Measurements from ENCODE around the gene OR10P1.
"Not testable (repeated sequence)": the region's sequence is repeated elsewhere in the genome, so short reads cannot be mapped to it uniquely, and the experiment has no call there.

The OR10P1 gene, protein sequence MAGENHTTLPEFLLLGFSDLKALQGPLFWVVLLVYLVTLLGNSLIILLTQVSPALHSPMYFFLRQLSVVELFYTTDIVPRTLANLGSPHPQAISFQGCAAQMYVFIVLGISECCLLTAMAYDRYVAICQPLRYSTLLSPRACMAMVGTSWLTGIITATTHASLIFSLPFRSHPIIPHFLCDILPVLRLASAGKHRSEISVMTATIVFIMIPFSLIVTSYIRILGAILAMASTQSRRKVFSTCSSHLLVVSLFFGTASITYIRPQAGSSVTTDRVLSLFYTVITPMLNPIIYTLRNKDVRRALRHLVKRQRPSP

DNA sequence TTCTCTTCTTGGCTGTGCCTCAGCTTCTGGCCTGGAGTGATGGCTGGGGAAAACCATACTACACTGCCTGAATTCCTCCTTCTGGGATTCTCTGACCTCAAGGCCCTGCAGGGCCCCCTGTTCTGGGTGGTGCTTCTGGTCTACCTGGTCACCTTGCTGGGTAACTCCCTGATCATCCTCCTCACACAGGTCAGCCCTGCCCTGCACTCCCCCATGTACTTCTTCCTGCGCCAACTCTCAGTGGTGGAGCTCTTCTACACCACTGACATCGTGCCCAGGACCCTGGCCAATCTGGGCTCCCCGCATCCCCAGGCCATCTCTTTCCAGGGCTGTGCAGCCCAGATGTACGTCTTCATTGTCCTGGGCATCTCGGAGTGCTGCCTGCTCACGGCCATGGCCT lies at the start of gene OR10P1:
OR10P1 (plus strand) TSS at position 40 of the 400 bp plus-strand sequence; CDS start at position 40, 0 bp downstream.
- DNase-seq (ENCODE audit: extremely low spot score, insufficient read length, low read depth): no peak
- FAIRE-seq: no peak

DNA sequence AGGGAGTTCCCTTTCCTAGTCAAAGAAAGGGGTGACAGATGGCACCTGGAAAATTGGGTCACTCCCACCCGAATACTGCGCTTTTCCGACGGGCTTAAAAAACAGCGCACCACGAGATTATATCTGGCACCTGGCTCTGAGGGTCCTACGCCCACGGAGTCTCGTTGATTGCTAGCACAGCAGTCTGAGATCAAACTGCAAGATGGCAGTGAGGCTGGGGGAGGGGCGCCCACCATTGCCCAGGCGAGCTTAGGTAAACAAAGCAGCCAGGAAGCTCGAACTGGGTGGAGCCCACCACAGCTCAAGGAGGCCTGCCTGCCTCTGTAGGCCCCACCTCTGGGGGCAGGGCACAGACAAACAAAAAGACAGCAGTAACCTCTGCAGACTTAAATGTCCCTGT lies 46.5 kb upstream of the OR10P1 start:
- FAIRE-seq; DNase-seq (ENCODE audit: extremely low spot score, insufficient read length, low read depth): not testable (repeated sequence)

- no peak for FAIRE-seq
- no peak for DNase-seq (ENCODE audit: extremely low spot score, insufficient read length, low read depth)
Observed at GRCh38 chr12:55607821-55608594, 28.7 kb upstream of the OR10P1 start.

DNA sequence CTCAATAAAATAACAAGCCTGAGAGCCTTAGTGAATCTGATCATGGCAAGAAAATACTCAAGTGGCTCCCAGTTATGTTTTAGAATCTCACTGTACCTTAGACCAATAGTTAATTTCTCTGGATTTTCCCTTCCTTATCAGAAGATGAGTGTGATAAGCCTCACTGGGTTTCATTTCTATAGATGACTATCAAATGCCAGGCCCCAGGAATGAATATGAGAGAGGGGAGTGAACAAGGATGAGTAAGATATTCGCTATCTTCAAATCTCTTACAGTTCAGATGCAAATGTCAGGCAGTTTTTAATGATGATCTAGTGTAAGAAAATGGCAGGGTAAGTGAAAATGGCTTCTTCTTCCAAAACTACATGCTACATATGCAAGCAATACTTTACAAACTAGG lies 26.1 kb upstream of the OR10P1 start:
- FAIRE-seq: no peak
- no peak for DNase-seq (ENCODE audit: extremely low spot score, insufficient read length, low read depth)

DNA sequence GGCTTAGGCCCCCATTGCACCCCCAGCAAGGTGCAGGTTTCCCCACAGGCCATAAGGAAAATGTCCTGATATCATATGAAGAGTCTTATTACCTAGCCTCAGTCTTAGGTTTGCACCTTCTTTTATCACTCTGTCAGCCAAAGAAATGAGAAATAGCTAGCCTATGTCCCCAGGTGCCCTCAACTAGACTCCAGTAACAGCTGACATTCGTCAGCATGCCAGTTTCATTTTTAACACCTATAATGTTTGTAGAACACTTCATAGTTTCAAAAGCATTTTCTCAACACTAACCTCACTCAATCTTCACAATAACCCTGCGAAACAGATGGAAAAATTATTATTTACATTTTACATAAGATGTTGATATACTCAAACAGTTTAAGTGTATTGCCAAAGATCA lies 24.0 kb upstream of the OR10P1 start:
- FAIRE-seq (no peak), DNase-seq (ENCODE audit: extremely low spot score, insufficient read length, low read depth) (no peak)

DNA sequence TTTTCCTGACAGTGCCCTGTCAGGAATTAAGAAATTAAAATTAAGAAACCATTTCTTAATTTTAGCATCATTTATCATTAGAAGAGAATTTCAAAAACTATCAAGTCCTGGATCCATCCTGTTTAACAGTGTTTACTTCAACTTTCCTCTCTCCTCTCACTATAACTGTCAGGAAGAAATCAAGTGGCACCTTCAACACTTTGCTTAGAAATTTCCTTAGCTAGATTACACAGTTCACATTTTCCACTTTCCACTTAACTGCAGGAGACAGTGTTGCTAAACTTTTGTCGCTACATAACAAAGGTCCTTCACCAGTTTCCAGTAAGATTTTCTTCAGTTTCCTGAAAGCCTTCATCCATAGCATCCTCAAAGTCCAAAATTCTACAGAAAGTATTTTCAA lies 21.9 kb upstream of the OR10P1 start:
- FAIRE-seq (no peak), DNase-seq (ENCODE audit: extremely low spot score, insufficient read length, low read depth) (no peak)

DNA sequence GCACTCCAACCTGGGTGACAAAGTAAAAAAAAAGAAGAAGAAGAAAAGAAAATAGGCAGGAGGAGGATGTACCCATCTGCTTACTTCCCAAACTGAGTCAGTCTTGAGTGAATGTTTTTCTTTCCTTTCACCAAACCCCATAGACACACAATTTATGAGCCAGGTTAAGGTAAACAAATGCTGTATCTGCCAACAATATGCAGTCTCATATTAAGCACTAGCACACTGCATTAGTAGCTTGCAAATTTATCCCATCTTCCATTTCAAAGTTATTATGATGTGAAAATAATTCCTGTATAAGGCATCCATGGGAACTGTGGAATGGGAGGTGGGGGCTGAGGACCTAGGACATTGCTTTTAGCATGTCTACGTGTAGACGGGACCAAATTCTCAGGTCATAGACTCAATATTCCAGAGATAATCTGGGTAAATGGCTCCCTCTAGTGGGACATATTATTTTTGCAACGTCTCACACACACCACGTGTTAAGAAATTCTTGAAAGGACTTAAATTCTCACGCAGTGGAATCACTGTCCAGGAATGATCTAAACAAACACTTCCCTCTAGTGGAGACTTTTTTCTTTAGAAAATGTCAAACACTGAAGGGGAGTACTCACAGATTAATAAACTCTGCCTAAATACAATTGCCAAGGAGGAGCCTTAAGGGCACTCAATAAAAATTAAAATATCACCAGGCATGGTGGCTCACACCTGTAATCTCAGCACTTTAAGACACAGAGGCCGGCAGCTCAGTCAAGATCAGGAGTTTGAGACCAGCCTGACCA lies 17.1 kb upstream of the OR10P1 start:
- FAIRE-seq (peak; percentile 91), DNase-seq (ENCODE audit: extremely low spot score, insufficient read length, low read depth) (peak; percentile 40)

- DNase-seq (ENCODE audit: extremely low spot score, insufficient read length, low read depth) (no peak), FAIRE-seq (peak; percentile 38)
Observed at GRCh38 chr12:55624056-55624455, 12.6 kb upstream of the OR10P1 start.

DNA sequence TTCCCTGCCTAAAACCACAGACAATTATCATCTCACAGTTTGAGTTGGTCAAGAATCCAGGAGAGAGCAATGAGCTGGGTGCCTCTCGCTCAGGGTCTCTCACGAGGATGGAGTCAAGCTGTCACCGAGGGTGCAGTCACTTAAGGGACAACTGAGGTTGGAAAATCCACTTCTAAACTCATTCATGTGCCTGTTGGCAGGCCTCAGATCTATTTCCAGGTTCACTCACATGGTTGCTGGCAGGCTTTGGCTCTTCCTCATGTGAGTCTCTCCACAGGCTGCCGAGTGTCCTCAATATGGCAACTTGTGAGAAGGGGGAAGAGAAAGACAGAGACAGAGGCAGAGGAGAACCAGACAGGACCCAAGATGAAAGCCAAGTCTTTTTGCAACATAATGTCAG lies 10.5 kb upstream of the OR10P1 start:
- no peak for FAIRE-seq
- DNase-seq (ENCODE audit: extremely low spot score, insufficient read length, low read depth): no peak

DNA sequence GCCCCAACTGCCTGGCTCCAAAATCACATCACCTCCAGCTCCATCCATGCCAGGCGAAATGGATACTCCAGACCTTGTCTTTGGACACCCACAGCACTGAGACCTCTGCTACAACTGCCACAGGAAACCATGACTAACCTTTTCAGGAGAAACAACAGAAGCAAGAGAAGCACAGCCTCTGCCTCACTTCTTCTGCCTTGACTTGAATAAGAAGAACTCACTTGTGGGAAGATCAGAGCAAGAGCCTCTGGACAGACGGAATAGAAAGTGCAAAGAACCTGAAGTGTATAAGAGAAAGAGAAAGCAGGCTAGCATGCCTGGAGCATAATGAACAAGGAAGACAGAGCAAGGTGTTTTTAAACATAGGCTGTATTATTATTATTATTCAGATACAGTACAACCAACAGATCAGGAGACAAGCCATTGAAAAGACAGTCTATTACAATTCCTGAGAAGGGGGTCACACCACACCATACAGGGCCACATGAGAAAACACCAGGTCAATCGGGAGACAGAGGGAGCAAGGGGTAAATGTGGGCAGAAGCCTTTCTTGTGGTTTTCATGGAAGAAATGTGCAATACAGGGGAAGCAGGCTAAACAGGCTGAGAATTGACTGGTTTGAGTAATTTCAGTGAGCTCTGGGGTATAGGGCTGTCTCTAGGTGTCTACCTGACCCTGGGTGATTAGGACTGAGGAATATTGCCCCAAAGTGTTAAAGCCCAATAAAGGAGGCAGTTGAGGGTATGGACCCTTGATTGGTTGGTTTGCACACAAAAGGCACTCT lies 7.4 kb upstream of the OR10P1 start:
- no peak for FAIRE-seq
- DNase-seq (ENCODE audit: extremely low spot score, insufficient read length, low read depth): no peak

- DNase-seq (ENCODE audit: extremely low spot score, insufficient read length, low read depth) (no peak), FAIRE-seq (no peak)
Observed at GRCh38 chr12:55631056-55631455, 5.6 kb upstream of the OR10P1 start.

DNA sequence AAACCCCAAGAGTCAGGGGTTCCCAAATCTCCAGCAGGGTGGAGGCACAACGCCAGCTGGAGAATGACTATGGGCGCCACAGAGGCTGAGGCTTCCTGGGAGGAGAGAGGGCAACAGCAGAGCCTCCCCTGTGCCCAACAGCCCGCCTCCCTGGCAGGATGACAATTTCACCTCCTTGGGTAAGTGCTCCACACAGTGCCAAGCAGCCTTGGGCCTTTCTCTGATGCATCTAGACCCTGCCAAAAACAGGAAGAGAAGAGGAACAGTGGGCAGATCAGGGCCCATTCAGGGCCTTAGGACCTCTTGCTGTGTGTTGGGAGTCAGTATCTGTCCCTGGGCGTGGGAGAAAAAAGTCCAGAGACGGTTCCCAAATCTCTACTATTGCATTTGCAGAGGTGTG lies 5.0 kb upstream of the OR10P1 start:
- FAIRE-seq (no peak), DNase-seq (ENCODE audit: extremely low spot score, insufficient read length, low read depth) (no peak)

DNA sequence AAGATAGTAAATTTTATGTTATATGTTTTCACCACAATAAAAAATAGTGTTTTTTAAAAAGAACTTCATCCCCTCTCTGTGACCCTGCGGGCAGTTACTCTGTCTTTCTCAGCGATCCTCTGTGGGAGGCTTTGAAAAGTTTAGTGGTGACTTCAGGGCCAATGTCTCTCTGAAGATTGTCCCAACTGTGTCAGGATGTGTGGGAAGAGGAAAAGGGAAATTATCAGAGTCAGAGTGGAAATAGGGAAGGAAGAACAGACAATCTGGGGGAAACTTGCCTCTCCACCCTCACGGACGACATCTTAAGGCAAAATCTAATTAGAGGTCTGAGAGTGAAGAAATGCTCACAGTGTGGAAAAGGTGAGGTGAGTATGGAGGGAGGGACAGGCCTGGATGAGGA lies 3.5 kb upstream of the OR10P1 start:
- DNase-seq (ENCODE audit: extremely low spot score, insufficient read length, low read depth) (no peak), FAIRE-seq (no peak)

GRCh38 chr12:55636116-55636655 lies 506 bp upstream of the OR10P1 start:
- no peak for FAIRE-seq

GRCh38 chr12:55637467-55637866 lies 775 bp downstream of the OR10P1 start:
- DNase-seq (ENCODE audit: extremely low spot score, insufficient read length, low read depth) (no peak), FAIRE-seq (no peak)

More at GRCh38 chr12:55636116-55636655, 506 bp upstream of the OR10P1 start:
- no peak for DNase-seq (ENCODE audit: extremely low spot score, insufficient read length, low read depth)

- FAIRE-seq: no peak
- DNase-seq (ENCODE audit: extremely low spot score, insufficient read length, low read depth): no peak
Observed at GRCh38 chr12:55641595-55641994, 4.9 kb downstream of the OR10P1 start.

- DNase-seq (ENCODE audit: extremely low spot score, insufficient read length, low read depth) (no peak), FAIRE-seq (no peak)
Observed at GRCh38 chr12:55642267-55642666, 5.6 kb downstream of the OR10P1 start.

- peak; percentile 41 for FAIRE-seq
- no peak for DNase-seq (ENCODE audit: extremely low spot score, insufficient read length, low read depth)
Observed at GRCh38 chr12:55642669-55643068, 6.0 kb downstream of the OR10P1 start.

DNA sequence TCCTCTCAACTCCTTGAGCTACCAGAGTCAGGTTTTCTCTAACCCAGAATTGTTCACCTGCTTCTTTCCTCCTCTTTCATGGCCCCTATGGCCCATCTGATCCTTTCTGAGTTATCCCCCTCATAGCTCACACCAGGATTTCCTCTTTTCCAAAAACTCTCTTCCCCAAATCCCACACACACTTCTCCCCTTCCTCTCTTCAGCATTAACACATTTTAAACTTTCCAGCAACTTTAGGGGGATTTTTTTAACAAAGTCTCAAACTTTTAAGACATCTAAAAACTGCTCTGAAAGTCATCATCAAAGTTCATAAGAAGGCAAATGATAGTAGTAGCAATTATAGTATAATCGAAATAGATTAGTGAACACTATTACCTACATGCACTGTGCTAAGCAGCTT lies 7.9 kb downstream of the OR10P1 start:
- DNase-seq (ENCODE audit: extremely low spot score, insufficient read length, low read depth) (no peak), FAIRE-seq (no peak)

GRCh38 chr12:55647027-55647426 lies 10.3 kb downstream of the OR10P1 start:
- DNase-seq (ENCODE audit: extremely low spot score, insufficient read length, low read depth) (no peak), FAIRE-seq (no peak)
